Cardiac muscle cell (in vitro differentiated cells and primary cell): ENCODE data around the gene SATB1. TPM values are rescaled to one million over a fixed set of nuclear protein-coding genes. Genes with fewer than 3 reads are reported as not detected.

ENCODE experiments used
- DNase-seq, 2 donors: peaks; one replicate each; pipeline versions ENCODE4 v3.0.0 to v3.0.0-alpha.2; 2010 to 2017; ENCODE audit warnings: low read depth in 1 of 2, low spot score in 1 of 2
- H3K27ac ChIP-seq: fragments of 200-600 bp; sonication (generic); 2 replicates; pipeline ENCODE4 v1.5.1; 2016
- H3K27me3 ChIP-seq: fragments of 200-600 bp; sonication (generic); 2 replicates; pipeline ENCODE4 v1.6.0; 2016; ENCODE audit warnings: control low read depth
- H3K36me3 ChIP-seq: fragments of 200-600 bp; sonication (generic); 2 replicates; pipeline ENCODE4 v1.5.1; 2016; ENCODE audit warnings: control low read depth
- H3K4me1 ChIP-seq: fragments of 200-600 bp; sonication (generic); 2 replicates; pipeline ENCODE4 v1.8.1; 2017; ENCODE audit warnings: low read depth, mild to moderate bottlenecking, mixed run types
- H3K4me3 ChIP-seq: fragments of 200-600 bp; sonication (generic); 2 replicates; pipeline ENCODE4 v1.5.1; 2016; ENCODE audit warnings: mild to moderate bottlenecking
- H3K9me3 ChIP-seq: fragments of 200-600 bp; sonication (generic); 2 replicates; pipeline ENCODE4 v1.5.1; 2017; ENCODE audit warnings: low read depth, mild to moderate bottlenecking, control low read depth
- polyA plus RNA-seq: library from polyadenylated mRNA; unstranded; fragments of >200 nt; fragmentation: Nextera tagmentation; extraction: Ambion mirVana; gene quantifications from 2 replicates; pipeline ENCODE4 v1.2.1, GENCODE V29; 2016
- total RNA-seq: library from RNA; depleted of rRNA; stranded (reverse); fragments of >200 nt; gene quantifications from 2 replicates; pipeline ENCODE4 v1.2.3, GENCODE V29; 2016
- TF ChIP-seq, protein P1 (sequence below): IDR thresholded peaks from 2 replicates; pipeline ENCODE4 v1.5.1; 2012; ENCODE audit warnings: low read depth, mild to moderate bottlenecking, low read length

The SATB1 gene
- total and polyA plus RNA-seq, 2 experiments from 2014 or later = 15.9 to 52.2 TPM

GRCh38 chr3:18366258-18366657 lies 58.9 kb downstream of the SATB1 start:
- no peak for DNase-seq
- TF ChIP-seq, protein P1, sequence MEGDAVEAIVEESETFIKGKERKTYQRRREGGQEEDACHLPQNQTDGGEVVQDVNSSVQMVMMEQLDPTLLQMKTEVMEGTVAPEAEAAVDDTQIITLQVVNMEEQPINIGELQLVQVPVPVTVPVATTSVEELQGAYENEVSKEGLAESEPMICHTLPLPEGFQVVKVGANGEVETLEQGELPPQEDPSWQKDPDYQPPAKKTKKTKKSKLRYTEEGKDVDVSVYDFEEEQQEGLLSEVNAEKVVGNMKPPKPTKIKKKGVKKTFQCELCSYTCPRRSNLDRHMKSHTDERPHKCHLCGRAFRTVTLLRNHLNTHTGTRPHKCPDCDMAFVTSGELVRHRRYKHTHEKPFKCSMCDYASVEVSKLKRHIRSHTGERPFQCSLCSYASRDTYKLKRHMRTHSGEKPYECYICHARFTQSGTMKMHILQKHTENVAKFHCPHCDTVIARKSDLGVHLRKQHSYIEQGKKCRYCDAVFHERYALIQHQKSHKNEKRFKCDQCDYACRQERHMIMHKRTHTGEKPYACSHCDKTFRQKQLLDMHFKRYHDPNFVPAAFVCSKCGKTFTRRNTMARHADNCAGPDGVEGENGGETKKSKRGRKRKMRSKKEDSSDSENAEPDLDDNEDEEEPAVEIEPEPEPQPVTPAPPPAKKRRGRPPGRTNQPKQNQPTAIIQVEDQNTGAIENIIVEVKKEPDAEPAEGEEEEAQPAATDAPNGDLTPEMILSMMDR = no peak

GRCh38 chr3:18363338-18363737 lies 61.8 kb downstream of the SATB1 start:
- H3K9me3 ChIP-seq = no peaks in the 10 kb centered on the region
- no peak overlapping the region for H3K27ac ChIP-seq
- no peaks in the 10 kb centered on the region for H3K27me3 ChIP-seq
- H3K4me1 ChIP-seq = no peaks in the 10 kb centered on the region
- H3K36me3 ChIP-seq = peaks cover 5% of the 10 kb centered on the region
- TF ChIP-seq, protein P1 = no peak
- no peak overlapping the region for H3K4me3 ChIP-seq
- no peak for DNase-seq

More at GRCh38 chr3:18366258-18366657, 58.9 kb downstream of the SATB1 start:
- H3K27ac ChIP-seq = no peak overlapping the region
- H3K36me3 ChIP-seq = peaks cover 4% of the 10 kb centered on the region
- H3K4me3 ChIP-seq = no peak overlapping the region
- no peaks in the 10 kb centered on the region for H3K4me1 ChIP-seq
- no peaks in the 10 kb centered on the region for H3K9me3 ChIP-seq
- no peaks in the 10 kb centered on the region for H3K27me3 ChIP-seq

DNA sequence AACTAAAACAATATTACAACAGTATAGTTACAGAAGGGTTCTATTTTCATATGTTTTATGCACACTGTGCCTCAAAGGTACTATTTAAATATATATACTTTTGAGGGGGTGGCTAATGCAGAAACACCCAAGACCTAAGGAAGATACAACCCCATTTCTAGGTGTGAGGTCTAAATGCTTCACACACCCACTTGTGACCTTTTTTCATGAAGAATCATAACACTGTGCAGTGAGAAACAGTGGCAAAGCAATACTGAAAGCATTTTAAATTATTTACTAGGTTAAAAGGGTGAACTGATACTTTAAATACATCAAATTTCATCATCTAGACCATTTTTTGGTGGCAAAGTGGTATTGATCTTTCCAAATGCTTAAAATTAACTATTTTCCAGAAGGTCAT lies 67.4 kb downstream of the SATB1 start:
- DNase-seq = no peak
- Histone ChIP-seq H3K4me1 (no peaks in the 10 kb centered on the region), H3K27me3 (no peaks in the 10 kb centered on the region), H3K9me3 (no peaks in the 10 kb centered on the region), H3K4me3 (no peak overlapping the region), H3K27ac (no peak overlapping the region), H3K36me3 (peaks cover 2% of the 10 kb centered on the region)
- TF ChIP-seq, protein P1 = no peak

DNA sequence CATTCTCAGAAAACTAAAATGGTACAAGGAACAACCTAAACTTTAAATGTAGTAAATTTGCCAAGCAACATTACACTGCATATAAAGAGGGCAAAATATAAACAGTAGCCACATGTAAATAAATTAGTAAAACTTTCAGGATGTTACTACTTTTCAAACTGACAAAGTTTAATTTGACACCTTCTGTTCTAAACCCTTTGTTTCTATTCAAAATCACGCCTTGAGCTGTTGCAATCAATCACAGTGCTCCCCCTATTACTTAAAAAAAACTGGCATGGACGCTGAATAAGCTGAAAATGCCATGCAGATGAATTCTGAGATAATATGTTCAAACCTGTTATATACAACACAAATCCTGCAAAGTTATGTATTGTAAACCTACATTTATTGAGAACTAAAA lies 69.3 kb downstream of the SATB1 start:
- TF ChIP-seq, protein P1 = no peak
- no peak for DNase-seq

GRCh38 chr3:18354701-18355100 lies 70.4 kb downstream of the SATB1 start:
- Histone ChIP-seq H3K27me3 (no peaks in the 10 kb centered on the region), H3K27ac (no peak overlapping the region), H3K36me3 (peaks cover 13% of the 10 kb centered on the region), H3K4me1 (peaks cover 6% of the 10 kb centered on the region), H3K9me3 (no peaks in the 10 kb centered on the region), H3K4me3 (no peak overlapping the region)
- TF ChIP-seq, protein P1 = no peak
- DNase-seq = no peak

More for the DNA sequence above, 69.3 kb downstream of the SATB1 start:
- H3K4me1 ChIP-seq = peaks cover 6% of the 10 kb centered on the region
- H3K4me3 ChIP-seq = no peak overlapping the region
- no peaks in the 10 kb centered on the region for H3K9me3 ChIP-seq
- no peaks in the 10 kb centered on the region for H3K27me3 ChIP-seq
- peaks cover 6% of the 10 kb centered on the region for H3K36me3 ChIP-seq
- H3K27ac ChIP-seq = no peak overlapping the region
